ENCODE measurements around the gene KLF16. TPM values are rescaled to one million over a fixed set of nuclear protein-coding genes. Genes with fewer than 3 reads are reported as not detected.

Gene KLF16
- total RNA-seq, 1 donor from 2014 or later, result 15.3 TPM

- H3K36me3 ChIP-seq (ENCODE audit: control insufficient read depth, insufficient read depth, low read length), result peaks cover 2% of the 10 kb centered on the region
- DNase-seq (ENCODE audit: low read depth), result no peak
- no peak for TF ChIP-seq CTCF (IDR thresholded peaks at IDR 0.05; ENCODE audit: insufficient read depth, low read length, poor library complexity, severe bottlenecking)
Measured at GRCh38 chr19:1816530-1817298, 46.7 kb downstream of the KLF16 start.

GRCh38 chr19:1815605-1816529 is 47.5 kb downstream of the KLF16 start:
- no peak for DNase-seq (ENCODE audit: low read depth)
- Histone ChIP-seq H3K36me3 (ENCODE audit: control insufficient read depth, insufficient read depth, low read length) (peaks cover 2% of the 10 kb centered on the region), H3K4me3 (ENCODE audit: low read depth, low read length) (no peak overlapping the region), H3K27me3 (ENCODE audit: control insufficient read depth, insufficient read depth, low read length) (no peaks in the 10 kb centered on the region)
- TF ChIP-seq CTCF (IDR thresholded peaks at IDR 0.05; ENCODE audit: insufficient read depth, low read length, poor library complexity, severe bottlenecking), result no peak

More at GRCh38 chr19:1816530-1817298, 46.7 kb downstream of the KLF16 start:
- H3K27me3 ChIP-seq (ENCODE audit: control insufficient read depth, insufficient read depth, low read length), result no peaks in the 10 kb centered on the region
- no peak overlapping the region for H3K4me3 ChIP-seq (ENCODE audit: low read depth, low read length)

GRCh38 chr19:1814833-1815604 is 48.4 kb downstream of the KLF16 start:
- no peaks in the 10 kb centered on the region for H3K27me3 ChIP-seq (ENCODE audit: control insufficient read depth, insufficient read depth, low read length)
- no peak for DNase-seq (ENCODE audit: low read depth)
- H3K4me3 ChIP-seq (ENCODE audit: low read depth, low read length), result no peak overlapping the region
- peaks cover 2% of the 10 kb centered on the region for H3K36me3 ChIP-seq (ENCODE audit: control insufficient read depth, insufficient read depth, low read length)
- no peak for TF ChIP-seq CTCF (IDR thresholded peaks at IDR 0.05; ENCODE audit: insufficient read depth, low read length, poor library complexity, severe bottlenecking)

DNA sequence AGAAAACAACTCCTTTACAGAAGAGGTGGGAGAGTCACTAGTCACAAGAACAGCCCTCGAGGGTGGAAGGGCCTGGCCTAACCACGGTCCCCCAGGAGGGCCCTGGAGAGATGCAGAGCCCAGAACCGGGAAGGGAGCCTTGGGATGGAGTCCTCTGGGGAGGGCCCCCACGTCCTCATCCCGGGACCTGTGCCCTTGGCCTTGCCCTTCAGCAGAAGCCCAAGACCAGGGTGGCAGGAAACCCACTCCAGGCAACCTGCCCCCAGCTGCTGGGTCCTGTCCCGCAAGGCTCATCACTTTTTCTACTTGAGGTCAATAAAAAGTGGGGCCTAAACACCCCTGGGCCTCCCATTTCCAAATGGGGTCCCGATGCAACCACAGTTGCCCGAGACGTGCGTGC is 49.0 kb downstream of the KLF16 start:
- Histone ChIP-seq H3K36me3 (ENCODE audit: control insufficient read depth, insufficient read depth, low read length) (peaks cover 2% of the 10 kb centered on the region), H3K27me3 (ENCODE audit: control insufficient read depth, insufficient read depth, low read length) (no peaks in the 10 kb centered on the region), H3K4me3 (ENCODE audit: low read depth, low read length) (no peak overlapping the region)
- no peak for TF ChIP-seq CTCF (IDR thresholded peaks at IDR 0.05; ENCODE audit: insufficient read depth, low read length, poor library complexity, severe bottlenecking)
- DNase-seq (ENCODE audit: low read depth), result no peak

- H3K36me3 ChIP-seq (ENCODE audit: control insufficient read depth, insufficient read depth, low read length), result peaks cover under 1% of the 10 kb centered on the region
- H3K27me3 ChIP-seq (ENCODE audit: control insufficient read depth, insufficient read depth, low read length), result no peaks in the 10 kb centered on the region
- peak overlapping the region; percentile 49 for H3K4me3 ChIP-seq (ENCODE audit: low read depth, low read length)
- no peak for TF ChIP-seq CTCF (IDR thresholded peaks at IDR 0.05; ENCODE audit: insufficient read depth, low read length, poor library complexity, severe bottlenecking)
- DNase-seq (ENCODE audit: low read depth), result no peak
Measured at GRCh38 chr19:1813192-1814182, 49.9 kb downstream of the KLF16 start.

Measured in kidney epithelial cell (primary cell).